ENCODE measurements around the gene NABP1. TPM values are rescaled to one million over a fixed set of nuclear protein-coding genes. Genes with fewer than 3 reads are reported as not detected.

Gene NABP1
- total and polyA plus RNA-seq, 2 experiments from 2014 or later = 19.6 to 40.0 TPM

- H3K4me1 ChIP-seq (ENCODE audit: insufficient read depth) = no peaks in the 10 kb centered on the region
- H3K9me3 ChIP-seq (ENCODE audit: low read depth) = no peaks in the 10 kb centered on the region
- no peak overlapping the region for H3K27ac ChIP-seq
- no peak for TF ChIP-seq CTCF (IDR thresholded peaks at IDR 0.05; ENCODE audit: poor library complexity)
- TF ChIP-seq EZH2 (IDR thresholded peaks at IDR 0.05; ENCODE audit: borderline replicate concordance) = no peak
- no peak for TF ChIP-seq EZH2phosphoT487 (IDR thresholded peaks at IDR 0.05; ENCODE audit: low read depth, severe bottlenecking, unreplicated experiment)
- H2AFZ ChIP-seq = no peak overlapping the region
- no peak overlapping the region for H3K4me2 ChIP-seq
- H3K79me2 ChIP-seq = no peaks in the 10 kb centered on the region
- H3K36me3 ChIP-seq (replicated peaks; ENCODE audit: insufficient read depth, low read depth) = no peaks in the 10 kb centered on the region
- no peaks in the 10 kb centered on the region for H3K27me3 ChIP-seq
- H3K4me3 ChIP-seq = no peak overlapping the region
- H4K20me1 ChIP-seq (ENCODE audit: insufficient read depth, poor library complexity, severe bottlenecking) = no peaks in the 10 kb centered on the region
- no peak for DNase-seq (ENCODE audit: low spot score)
- H3K9me2 ChIP-seq (replicated peaks; ENCODE audit: insufficient read depth) = no peaks in the 10 kb centered on the region
- 95% methylated on average over 13 of the region's 13 CpGs for WGBS (ENCODE audit: low lambda C conversion rate, missing lambda C conversion rate)
Observed at GRCh38 chr2:191719938-191720337, 42.0 kb downstream of the NABP1 start.

- no peaks in the 10 kb centered on the region for H3K9me2 ChIP-seq (replicated peaks; ENCODE audit: insufficient read depth)
- no peaks in the 10 kb centered on the region for H3K4me1 ChIP-seq (ENCODE audit: insufficient read depth)
- no peak overlapping the region for H3K4me3 ChIP-seq
- no peak overlapping the region for H3K27ac ChIP-seq
- DNase-seq (ENCODE audit: low spot score) = no peak
- no peak overlapping the region for H3K4me2 ChIP-seq
- no peaks in the 10 kb centered on the region for H3K27me3 ChIP-seq
- H3K36me3 ChIP-seq (replicated peaks; ENCODE audit: insufficient read depth, low read depth) = no peaks in the 10 kb centered on the region
- no peaks in the 10 kb centered on the region for H4K20me1 ChIP-seq (ENCODE audit: insufficient read depth, poor library complexity, severe bottlenecking)
- WGBS (ENCODE audit: low lambda C conversion rate, missing lambda C conversion rate) = 49% methylated on average over 2 of the region's 2 CpGs
- no peaks in the 10 kb centered on the region for H3K79me2 ChIP-seq
- no peak overlapping the region for H2AFZ ChIP-seq
- TF ChIP-seq EZH2phosphoT487 (IDR thresholded peaks at IDR 0.05; ENCODE audit: low read depth, severe bottlenecking, unreplicated experiment) (no peak), EZH2 (IDR thresholded peaks at IDR 0.05; ENCODE audit: borderline replicate concordance) (no peak)
- no peaks in the 10 kb centered on the region for H3K9me3 ChIP-seq (ENCODE audit: low read depth)
Observed at GRCh38 chr2:191721331-191721730, 43.4 kb downstream of the NABP1 start.

- TF ChIP-seq CTCF (IDR thresholded peaks at IDR 0.05; ENCODE audit: poor library complexity) (no peak), EZH2 (IDR thresholded peaks at IDR 0.05; ENCODE audit: borderline replicate concordance) (no peak), EZH2phosphoT487 (IDR thresholded peaks at IDR 0.05; ENCODE audit: low read depth, severe bottlenecking, unreplicated experiment) (no peak)
- H4K20me1 ChIP-seq (ENCODE audit: insufficient read depth, poor library complexity, severe bottlenecking) = no peaks in the 10 kb centered on the region
- no peaks in the 10 kb centered on the region for H3K36me3 ChIP-seq (replicated peaks; ENCODE audit: insufficient read depth, low read depth)
- no peak for DNase-seq (ENCODE audit: low spot score)
- no peaks in the 10 kb centered on the region for H3K9me2 ChIP-seq (replicated peaks; ENCODE audit: insufficient read depth)
- no peak overlapping the region for H3K4me3 ChIP-seq
- H3K9me3 ChIP-seq (ENCODE audit: low read depth) = no peaks in the 10 kb centered on the region
- H2AFZ ChIP-seq = no peak overlapping the region
- no peaks in the 10 kb centered on the region for H3K79me2 ChIP-seq
- no peak overlapping the region for H3K27ac ChIP-seq
- 70% methylated on average over 1 of the region's 1 CpG for WGBS (ENCODE audit: low lambda C conversion rate, missing lambda C conversion rate)
- H3K27me3 ChIP-seq = no peaks in the 10 kb centered on the region
- no peaks in the 10 kb centered on the region for H3K4me1 ChIP-seq (ENCODE audit: insufficient read depth)
- no peak overlapping the region for H3K4me2 ChIP-seq
Observed at GRCh38 chr2:191724015-191724414, 46.1 kb downstream of the NABP1 start.

- no peak overlapping the region for H3K27ac ChIP-seq
- no peak overlapping the region for H3K4me3 ChIP-seq
- no peaks in the 10 kb centered on the region for H3K9me2 ChIP-seq (replicated peaks; ENCODE audit: insufficient read depth)
- no peaks in the 10 kb centered on the region for H3K79me2 ChIP-seq
- WGBS (ENCODE audit: low lambda C conversion rate, missing lambda C conversion rate) = 51% methylated on average over 5 of the region's 5 CpGs
- no peak overlapping the region for H2AFZ ChIP-seq
- H3K9me3 ChIP-seq (ENCODE audit: low read depth) = no peaks in the 10 kb centered on the region
- H4K20me1 ChIP-seq (ENCODE audit: insufficient read depth, poor library complexity, severe bottlenecking) = no peaks in the 10 kb centered on the region
- H3K4me2 ChIP-seq = no peak overlapping the region
- TF ChIP-seq EZH2phosphoT487 (IDR thresholded peaks at IDR 0.05; ENCODE audit: low read depth, severe bottlenecking, unreplicated experiment) (no peak), CTCF (IDR thresholded peaks at IDR 0.05; ENCODE audit: poor library complexity) (no peak), EZH2 (IDR thresholded peaks at IDR 0.05; ENCODE audit: borderline replicate concordance) (no peak)
- H3K27me3 ChIP-seq = no peaks in the 10 kb centered on the region
- H3K36me3 ChIP-seq (replicated peaks; ENCODE audit: insufficient read depth, low read depth) = no peaks in the 10 kb centered on the region
- H3K4me1 ChIP-seq (ENCODE audit: insufficient read depth) = no peaks in the 10 kb centered on the region
- no peak for DNase-seq (ENCODE audit: low spot score)
Observed at GRCh38 chr2:191728750-191729624, 51.1 kb downstream of the NABP1 start.
